ENCODE data around the gene COL4A1.

The COL4A1 gene

DNA sequence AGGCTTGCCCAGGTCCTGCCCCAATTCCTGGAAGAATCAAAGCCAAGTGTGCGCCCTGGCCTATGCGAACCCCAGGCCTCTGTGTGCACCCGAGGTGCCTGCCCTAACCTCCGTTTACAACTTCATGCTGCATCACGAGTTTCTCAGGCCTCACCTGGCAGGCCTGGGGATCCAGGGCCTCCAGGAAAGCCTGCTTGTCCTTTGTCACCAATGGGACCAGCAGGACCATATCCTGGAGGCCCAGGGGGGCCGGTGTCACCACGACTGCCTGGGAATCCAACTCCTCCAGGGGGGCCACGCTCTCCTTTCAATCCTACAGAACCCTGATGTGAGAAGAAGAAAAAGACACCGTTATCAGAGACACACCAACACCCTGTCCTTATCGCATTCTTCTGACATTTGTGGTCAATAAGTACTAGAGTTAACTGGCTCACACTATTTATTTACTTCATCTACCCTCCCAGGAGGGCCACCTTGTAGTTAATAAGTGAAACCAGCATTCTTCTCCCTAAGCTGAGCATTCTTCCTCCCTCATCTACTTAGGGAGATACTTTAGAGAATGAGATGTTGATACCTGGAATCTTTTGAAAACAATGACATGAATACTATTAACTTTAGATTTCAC lies 120.6 kb downstream of the COL4A1 start:
- DNase-seq = no peak

DNA sequence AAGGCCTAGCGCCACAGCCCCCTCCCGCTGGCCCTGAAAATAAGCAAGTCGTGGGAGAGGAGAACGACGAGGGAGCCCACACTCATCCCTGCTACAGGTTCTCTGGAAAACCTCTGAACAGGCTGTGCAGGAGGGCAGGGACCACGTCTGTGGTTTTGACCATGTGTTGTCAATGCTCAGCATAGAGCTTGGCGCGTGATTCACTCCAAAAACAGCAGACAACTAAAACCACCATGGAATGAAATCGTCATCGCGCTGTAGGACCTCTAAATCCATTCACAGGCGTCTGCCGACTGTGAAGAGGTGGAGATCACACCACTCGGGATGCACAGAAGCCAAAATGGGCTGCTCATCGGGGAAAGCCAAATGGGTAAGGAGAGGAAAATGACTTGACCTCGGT lies 121.3 kb downstream of the COL4A1 start:
- no peak for DNase-seq

GRCh38 chr13:110183910-110184309 lies 123.0 kb downstream of the COL4A1 start:
- DNase-seq = no peak

DNA sequence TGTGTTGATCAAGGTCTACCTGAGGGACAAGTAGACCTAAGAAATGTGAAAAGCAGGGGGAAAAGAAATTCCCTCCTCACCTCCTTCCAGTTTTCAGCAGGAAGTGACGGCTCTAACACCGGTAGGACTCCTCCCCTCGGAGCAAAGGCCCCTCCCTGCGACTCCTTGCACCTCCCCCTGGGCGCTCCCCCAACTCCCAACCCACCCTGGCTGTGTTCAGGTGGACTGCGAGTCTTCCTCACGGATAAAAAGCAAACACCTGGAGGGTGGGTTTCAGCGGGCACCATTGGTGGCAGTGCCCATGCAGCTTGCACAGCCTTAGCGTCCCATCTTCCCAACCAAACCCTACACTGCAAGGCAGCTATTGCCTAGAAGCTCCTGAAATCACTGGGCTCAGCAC lies 124.5 kb downstream of the COL4A1 start:
- no peak for DNase-seq

GRCh38 chr13:110182003-110182402 lies 125.0 kb downstream of the COL4A1 start:
- no peak for DNase-seq

GRCh38 chr13:110179857-110180147 lies 127.2 kb downstream of the COL4A1 start:
- DNase-seq = no peak

DNA sequence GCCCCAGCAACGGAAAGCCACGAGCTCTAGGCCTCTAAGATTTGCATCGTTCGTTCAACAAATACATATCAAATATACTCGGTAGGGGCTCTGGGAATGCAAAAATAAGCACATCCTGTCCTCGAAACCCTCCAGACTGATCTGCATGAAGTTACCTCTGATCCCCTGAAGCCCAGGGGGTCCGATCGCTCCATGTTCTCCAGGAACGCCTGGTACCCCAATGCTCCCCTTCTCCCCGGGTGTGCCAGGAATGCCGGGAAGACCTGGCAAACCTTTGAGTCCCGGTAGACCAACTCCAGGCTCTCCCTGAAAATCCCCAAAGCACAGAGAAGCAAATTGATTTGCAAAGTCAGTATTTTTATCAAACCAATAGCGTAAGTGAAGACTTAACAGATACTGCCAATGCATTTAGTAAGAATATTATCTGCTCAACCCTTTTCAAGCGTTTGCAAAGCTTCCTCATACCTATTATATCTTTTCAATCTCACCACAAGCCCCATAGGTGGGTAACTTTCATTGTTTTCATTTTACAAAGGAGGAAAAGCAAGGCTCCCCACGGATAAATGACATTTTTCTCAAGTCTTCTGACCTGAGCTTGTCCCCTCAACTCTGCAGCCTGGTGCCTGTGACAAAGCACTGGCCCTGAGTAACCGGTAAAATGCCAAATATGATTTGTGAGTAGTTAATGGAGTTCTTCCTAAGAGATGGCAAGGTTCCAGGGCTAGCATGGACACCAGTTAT lies 127.7 kb downstream of the COL4A1 start:
- no peak for DNase-seq

DNA sequence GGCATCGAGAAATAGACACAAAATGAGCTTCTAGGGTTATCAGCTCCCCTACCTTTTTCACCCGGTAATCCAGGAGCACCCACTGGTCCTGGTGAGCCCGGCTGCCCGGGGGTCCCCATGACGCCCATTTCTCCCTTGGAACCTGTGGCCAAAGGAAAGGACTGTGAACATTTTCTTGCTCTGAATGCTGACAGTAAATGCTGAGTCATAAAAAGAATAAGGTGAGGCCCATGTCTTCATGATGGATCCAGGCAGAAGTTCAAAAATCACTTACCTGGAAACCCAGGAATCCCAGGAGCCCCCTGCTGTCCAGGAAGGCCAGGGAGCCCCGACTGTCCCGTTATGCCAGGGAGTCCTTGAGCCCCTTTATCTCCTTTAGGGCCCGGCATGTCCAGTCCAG lies 129.2 kb downstream of the COL4A1 start:
- no peak for DNase-seq

GRCh38 chr13:110176431-110176830 lies 130.5 kb downstream of the COL4A1 start:
- no peak for DNase-seq

- DNase-seq = no peak
Measured at GRCh38 chr13:110173247-110173818, 133.6 kb downstream of the COL4A1 start.

DNA sequence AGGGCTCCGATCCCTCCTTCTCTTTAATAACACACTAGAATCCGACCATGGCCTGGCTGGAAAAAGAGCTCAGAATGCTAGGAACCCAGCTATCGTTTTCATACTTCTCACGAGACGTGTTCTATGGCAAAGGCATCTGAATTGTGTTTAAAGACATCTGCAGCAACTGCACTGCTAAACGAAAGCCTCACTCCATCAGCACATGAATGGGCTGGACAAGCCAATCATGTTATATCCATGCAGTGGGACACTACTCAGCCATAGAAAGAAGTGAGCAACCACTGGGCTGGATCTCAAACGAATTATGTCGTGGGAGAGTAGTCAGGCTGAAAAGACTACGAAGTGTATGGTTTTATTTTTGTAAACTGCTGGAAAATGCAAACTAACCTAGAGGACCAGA lies 136.1 kb downstream of the COL4A1 start:
- DNase-seq = no peak

- no peak for DNase-seq
Measured at GRCh38 chr13:110170020-110170790, 136.8 kb downstream of the COL4A1 start.

DNA sequence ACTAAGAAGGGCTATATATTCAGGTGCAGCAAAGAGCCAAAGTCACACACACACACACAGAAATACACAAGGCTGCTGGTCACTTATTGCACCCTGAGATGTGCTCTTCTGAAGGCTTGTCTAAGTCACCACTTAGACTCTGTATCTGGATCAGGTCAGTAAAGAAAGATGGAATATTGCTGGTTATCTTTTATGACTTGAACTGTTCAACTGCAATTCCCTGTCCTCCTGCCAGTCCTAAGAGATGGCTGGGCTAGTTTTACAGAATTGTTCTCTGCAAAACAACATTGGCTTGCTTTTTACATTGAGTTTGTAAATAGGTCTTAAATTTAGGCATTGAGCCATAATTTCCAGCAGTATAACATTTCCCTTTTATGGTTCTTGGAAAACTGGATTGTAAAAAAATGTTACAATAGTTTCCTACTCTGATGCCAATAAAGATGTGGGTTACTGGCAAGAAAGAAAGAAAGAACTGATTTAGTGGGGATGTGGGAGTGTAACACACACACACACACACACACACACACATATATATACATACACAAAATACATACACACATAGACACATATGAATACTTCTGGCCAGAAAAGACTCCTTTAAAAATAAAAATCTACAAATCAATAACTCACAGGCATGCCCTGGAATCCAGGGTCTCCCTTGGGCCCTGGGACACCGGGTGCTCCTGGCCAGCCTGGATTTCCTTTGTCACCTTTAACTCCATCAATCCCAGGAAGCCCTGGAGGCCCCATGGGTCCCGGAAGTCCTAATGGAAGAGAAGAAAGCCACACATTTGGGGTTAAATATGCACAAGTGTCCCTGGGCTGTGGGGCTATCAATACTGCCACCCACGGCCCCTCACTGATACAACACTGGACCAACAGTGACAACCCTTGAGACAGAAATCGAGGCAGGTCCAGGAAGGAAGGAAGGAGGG lies 137.7 kb downstream of the COL4A1 start:
- no peak for DNase-seq

GRCh38 chr13:110166598-110166997 lies 140.4 kb downstream of the COL4A1 start:
- DNase-seq = no peak

DNA sequence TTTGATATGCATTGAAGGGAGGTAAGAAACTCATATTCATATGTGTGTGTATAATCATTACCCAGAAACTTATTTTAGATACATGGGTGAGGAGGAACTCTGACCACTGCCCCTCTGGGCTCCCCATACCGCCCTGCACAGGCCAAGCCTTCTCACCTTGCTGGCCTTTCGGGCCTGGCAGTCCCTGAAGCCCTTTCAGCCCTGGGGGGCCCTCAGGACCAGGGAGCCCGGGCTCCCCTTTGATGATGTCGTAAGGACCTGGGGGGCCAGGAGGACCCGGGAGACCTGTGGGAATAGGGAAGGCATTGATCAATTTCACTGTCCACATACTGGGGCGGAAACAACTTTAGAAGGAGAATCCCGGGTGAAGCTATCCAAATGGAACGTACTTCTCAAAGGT lies 142.3 kb downstream of the COL4A1 start:
- DNase-seq = no peak

GRCh38 chr13:110162866-110163658 lies 143.9 kb downstream of the COL4A1 start:
- no peak for DNase-seq

GRCh38 chr13:110162053-110162452 lies 144.9 kb downstream of the COL4A1 start:
- no peak for DNase-seq

- DNase-seq = no peak
Measured at GRCh38 chr13:110161112-110161882, 145.7 kb downstream of the COL4A1 start.

DNA sequence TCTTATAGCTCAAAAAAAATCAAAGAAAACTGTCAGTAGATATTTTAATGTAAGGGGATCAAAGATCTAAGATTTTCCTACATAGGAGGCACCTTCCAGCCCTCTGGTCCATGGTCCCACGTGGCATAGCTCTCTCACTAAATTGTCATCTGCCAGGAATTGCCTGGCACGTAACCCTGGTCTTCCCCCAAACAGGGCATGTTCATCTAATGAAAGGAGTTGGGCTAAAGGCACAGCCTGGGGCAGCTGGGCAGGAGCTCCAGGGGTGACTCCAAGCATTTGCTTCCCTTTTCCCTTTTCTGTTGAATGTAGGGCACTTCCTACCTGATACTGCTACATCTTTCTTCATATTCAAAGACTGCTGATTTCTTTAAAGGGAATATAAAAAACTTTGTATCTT lies 148.7 kb downstream of the COL4A1 start:
- DNase-seq = no peak

- DNase-seq = no peak
Measured at GRCh38 chr13:110157718-110158117, 149.2 kb downstream of the COL4A1 start.

Data from activated naive CD4-positive, alpha-beta T cell (primary cell).